Stimulated activated CD8-positive, alpha-beta memory T cell treated with anti-CD3 and anti-CD28 coated beads, Interleukin-7, amount 100 ng/mL, for 24 hours (primary cell): Measurements from ENCODE around the gene ELF2.
"Not testable (repeated sequence)": the region's sequence is repeated elsewhere in the genome, so short reads cannot be mapped to it uniquely, and the experiment has no call there.

Source experiments
- DNase-seq: peaks from one replicate; pipeline ENCODE4 v3.0.0-alpha.2; 2020; ENCODE audit warnings: low read depth

Gene ELF2

GRCh38 chr4:139177049-139177868 lies at the start of gene ELF2:
ELF2 (minus strand) TSS chr4:139177218; CDS start chr4:139137701, 39,517 bp downstream.
- peak; percentile 46 for DNase-seq

DNA sequence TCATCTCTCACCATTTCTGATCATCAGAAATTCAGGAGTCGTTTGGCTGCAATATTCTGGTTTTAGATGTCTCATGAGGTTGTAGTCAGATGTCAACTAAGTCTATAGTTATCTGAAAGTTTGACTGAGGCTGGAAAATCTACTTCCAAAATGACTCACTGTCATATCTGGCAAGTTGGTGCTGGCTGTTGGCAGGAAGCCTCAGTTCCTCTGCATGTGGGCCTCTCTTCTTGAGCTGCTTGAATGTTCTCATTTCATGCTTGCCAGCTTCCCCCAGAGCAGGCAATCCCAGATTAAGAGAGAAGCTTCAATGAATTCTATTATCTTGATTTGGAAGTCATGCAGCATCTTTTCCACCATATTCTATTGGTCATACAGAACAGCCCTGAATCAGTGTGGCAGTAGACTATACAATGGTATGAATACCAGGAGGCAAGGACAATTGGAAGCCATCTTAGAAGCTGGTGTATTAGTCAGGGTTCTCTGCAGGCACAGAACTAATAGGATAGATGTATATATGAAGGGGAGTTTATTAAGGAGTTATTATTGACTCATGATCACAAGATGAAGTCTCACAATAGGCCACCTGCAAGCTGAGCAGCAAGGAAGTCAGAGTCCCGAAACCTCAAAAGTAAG lies 46.8 kb upstream of the ELF2 start:
- DNase-seq, result no peak

DNA sequence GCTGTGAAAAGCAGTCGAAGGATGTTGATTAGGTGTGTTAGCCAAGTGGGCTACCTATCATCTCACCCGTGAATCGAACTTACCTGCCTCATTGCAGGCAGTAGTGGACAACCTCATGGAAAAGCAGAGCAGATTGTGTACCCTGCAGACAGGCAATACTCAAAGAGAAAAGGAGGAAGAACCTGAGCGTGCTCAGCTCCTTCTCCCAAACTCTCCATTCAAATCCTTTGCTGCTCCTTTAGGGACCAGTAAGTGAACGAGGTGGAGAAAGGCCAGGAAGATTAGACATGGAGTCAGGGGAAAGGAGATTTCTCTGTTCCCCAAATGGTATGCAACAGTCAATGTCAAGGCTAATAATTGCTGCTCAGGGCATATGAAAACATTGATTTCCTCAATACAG lies 45.2 kb upstream of the ELF2 start:
- no peak for DNase-seq

DNA sequence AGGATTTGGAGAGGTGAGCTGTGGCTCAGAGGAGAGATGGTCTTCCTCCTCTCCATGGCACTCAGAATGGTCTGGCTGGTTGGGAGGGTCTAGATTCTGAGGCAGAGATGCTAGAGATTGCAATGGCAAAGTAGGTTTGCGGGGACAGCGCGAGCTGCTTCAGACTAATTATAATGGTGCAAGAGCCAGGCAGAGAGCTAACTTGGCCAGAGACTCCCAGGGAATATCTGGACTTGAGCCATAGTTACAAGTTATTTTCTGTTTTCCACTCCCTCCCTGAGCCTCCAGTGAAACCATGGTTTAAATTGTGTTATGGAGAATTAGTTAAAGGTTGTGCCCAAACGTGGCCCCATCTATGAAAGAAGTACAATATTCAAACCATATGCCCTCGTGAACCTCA lies 44.7 kb upstream of the ELF2 start:
- no peak for DNase-seq

DNA sequence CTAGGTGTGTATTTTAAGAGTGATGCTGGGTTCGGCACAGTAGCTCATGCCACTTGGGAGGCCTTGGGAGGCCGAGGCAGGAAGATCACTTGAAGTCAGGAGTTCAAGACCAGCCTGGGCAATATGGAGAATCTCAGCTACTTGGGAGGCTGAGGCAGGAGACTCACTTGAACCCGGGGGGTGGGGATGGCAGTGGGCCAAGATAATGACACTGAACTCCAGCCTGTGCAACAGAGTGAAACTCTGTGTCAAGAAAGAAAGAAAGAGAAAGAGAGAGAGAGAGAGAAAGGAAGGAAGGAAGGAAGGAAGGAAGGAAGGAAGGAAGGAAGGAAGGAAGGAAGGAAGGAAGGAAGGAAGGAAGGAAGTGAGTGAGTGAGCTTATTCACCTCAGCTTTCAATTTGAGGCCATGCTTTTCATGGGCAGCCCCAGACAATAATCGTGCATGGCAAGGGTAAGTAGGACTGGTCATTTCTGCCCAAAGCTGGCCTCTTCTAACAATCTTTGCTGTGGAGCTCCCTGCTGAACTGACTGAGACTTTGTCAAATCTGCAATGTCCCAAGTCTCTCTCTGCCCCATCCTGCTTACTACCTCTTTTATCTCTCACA lies 42.5 kb upstream of the ELF2 start:
- DNase-seq, result no peak

DNA sequence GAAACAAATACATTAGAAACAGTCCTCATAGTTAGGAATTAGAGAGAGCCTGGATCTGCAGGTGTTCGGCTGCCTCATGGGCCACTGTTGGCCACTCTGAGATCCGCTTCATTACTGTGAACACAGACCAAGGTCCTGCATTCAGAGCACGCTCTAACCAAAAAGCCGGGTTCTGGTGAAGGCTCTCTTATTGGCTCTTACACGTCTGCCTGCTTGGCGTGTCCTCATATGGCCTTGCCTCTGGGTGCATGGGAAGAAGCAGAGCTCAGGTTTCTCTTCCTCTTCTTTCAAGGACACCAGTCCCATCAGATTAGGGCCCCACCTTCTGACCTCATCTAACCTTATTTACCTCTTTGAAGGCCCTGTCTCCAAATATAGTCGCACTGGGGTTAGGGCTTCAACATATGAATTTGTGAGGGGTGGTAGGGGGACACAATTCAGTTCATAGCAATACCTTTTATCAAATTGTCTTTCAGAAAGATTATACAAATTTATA lies 37.1 kb upstream of the ELF2 start:
- DNase-seq, result no peak

DNA sequence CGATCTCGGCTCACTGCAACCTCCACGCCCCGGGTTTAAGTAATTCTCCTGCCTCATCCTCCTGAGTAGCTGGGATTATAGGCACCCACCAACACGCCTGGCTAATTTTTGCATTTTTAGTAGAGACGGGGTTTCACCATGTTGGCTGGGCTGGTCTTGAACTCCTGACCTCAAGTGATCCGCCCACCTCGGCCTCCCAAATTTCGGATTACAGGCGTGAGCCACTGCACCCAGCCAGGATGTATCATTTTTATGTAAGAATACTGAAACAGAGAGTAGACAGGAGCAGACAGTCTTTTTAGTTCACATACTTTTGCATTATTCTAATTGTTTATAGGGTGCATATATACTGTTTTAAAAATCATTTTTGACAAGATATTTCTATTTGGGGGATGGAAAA lies 36.6 kb upstream of the ELF2 start:
- DNase-seq, result not testable (repeated sequence)

- DNase-seq, result no peak
Observed at GRCh38 chr4:139212900-139213299, 35.9 kb upstream of the ELF2 start.

- no peak for DNase-seq
Observed at GRCh38 chr4:139210486-139210885, 33.5 kb upstream of the ELF2 start.

DNA sequence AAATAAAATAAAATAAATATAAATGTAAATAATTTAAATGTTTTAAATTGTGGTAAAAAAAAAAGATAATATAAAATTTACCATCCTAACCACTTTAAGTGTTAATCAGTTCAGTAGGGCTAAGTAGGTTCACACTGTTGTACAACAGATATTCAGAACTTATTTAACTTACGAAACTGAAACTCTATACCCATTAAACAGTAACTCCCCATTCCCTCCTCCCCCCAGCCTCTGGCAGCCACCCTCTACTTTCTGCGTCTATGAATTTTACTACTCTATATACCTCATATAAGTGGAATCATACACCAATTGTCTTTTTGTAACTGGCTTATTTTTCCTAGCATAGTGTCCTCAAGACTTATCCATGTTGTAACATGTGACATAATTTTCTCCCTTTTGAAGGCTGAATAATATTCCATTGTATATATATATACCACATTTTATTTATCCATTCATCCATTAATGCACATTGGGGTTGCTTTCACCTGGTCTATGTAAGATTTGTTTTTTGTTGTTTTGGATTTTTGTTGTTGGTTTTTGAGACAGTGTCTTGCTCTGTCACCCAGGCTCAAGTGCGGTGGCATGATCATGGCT lies 32.5 kb upstream of the ELF2 start:
- no peak for DNase-seq

GRCh38 chr4:139208404-139208945 lies 31.5 kb upstream of the ELF2 start:
- DNase-seq, result no peak

DNA sequence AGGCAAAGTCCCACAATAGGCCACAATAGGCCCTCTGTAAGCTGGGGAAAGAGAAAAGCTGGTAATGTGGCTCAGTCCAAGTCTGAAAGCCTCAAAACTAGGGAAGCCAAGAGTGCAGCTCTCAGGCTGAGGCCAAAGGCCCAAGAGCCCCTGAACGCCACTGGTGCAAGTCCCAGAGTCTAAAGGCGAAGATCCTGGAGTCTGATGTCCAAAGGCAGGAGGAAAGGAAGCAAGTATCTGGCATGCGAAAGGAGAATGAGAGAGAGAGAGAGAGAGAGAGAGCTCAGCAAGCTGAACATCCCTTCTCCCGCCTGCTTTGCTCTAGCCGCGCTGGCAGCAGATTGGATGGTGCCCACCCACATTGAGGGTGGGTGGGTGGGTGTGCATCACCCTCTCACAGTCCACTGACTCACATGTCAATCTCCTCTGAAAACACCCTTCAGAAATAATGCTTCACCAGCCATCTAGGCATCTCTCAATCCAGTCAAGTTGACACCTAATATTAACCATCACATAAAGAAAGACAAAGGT lies 30.9 kb upstream of the ELF2 start:
- no peak for DNase-seq

DNA sequence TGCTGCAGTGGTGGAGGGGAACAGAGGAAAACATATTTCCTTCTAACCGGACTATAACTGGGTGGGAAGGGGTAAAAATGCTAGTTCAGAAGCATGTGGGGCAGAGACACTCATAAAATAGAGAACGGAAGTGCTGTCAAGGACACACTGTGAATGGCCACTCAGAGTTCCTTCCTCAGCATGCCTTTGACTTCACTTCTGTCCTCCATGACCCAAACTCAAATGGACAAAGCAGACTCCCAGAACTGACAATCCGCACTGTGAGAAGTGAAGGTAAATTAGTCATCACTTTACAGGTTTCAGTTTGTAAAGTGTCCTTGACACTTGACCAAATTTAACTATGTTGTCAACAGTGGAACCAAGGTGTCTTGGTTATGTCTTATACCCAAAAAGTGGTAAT lies 30.2 kb upstream of the ELF2 start:
- DNase-seq, result no peak

DNA sequence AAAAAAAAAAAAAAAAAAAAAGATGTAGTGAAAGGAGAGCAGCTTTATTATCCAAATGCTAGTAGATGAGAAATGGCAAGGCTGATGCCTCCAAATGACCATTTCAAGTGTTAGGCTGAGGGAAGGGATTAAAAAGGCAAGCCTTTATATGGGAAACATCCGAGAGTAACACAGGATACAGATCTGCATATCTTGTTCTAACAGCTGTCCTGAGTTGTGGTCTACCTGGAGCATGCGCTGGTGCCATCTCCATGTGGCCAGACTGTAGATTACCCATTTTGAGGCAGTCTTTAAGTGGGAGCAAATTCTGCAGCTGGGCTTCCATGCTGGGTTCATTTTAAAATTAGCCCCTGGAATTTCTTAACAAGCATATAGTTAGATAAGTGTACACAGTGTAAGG lies 26.0 kb upstream of the ELF2 start:
- DNase-seq, result no peak

- DNase-seq, result no peak
Observed at GRCh38 chr4:139200506-139200905, 23.5 kb upstream of the ELF2 start.

DNA sequence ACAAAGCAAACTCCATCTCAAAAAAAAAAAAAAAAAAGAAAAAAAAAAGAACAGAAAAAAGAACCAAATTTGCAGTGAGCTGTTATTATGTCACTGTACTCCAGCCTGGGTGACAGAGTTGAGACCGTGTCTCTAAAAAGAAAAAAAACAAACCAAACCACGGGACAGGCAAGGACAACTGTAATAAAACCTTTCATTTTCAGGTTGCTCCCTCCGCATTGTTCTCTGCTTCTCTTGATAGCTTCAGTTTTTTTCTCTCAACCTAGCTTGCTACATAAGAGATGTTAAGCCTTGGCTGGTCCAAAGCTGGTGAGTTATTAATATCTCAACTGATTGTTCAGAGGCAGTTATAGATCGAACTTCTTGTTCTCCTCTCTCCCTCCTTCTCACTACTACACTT lies 23.1 kb upstream of the ELF2 start:
- no peak for DNase-seq

- DNase-seq, result not testable (repeated sequence)
Observed at GRCh38 chr4:139197214-139197613, 20.2 kb upstream of the ELF2 start.

DNA sequence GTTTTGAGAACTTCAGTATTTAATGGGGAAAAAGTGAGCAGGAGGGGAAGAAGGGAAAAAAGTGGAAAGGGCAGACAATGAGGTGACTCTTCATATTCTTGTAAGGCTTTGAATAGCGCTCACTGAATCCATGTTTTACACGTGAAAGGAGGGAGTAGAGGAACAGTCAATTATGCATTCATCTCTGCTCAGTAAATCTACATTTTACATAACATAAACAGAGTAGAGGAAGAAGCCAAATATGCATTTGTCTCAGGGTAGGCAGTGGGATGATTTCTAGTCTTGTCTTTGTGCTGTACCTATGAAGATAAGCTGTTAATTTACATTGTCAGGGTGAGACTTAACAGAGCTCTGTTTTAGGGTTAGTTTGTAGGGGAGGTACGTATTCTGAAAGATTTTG lies 19.4 kb upstream of the ELF2 start:
- no peak for DNase-seq

DNA sequence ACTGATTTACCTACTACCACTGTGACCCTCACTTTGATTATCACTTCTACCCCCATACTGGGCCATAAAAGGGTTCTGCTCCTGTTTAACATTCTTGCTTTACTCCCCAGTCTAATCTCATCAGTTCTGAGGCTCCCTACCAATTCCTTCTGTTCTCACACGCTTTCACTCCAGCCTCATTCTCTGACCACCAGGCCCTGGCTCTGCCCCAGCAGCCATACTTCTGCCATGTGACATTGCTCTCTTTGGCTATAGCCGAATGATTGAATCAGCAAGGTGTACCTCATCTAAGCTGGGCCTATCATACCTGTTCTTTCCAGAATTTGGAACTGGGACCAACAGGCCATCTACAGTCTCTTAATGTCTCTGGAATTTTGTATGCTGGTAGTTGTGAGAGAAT lies 14.4 kb upstream of the ELF2 start:
- DNase-seq, result no peak

DNA sequence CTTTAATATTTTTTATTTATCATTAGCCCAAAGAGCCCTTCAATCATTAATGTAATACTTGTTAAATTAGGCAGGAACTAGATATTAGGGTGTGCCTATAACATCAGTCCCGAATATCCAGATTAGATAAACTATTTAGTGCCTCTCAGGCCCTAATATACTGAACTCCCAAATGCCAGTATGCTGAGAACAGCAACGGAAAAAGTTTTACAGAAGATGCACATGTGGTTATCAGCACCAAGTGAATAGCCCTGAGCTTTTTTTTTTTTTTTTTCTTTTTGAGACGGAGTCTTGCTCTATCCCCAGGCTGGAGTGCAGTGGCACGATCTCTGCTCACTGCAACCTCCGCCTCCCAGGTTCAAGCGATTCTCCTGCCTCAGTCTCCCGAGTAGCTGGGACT lies 13.0 kb upstream of the ELF2 start:
- no peak for DNase-seq

DNA sequence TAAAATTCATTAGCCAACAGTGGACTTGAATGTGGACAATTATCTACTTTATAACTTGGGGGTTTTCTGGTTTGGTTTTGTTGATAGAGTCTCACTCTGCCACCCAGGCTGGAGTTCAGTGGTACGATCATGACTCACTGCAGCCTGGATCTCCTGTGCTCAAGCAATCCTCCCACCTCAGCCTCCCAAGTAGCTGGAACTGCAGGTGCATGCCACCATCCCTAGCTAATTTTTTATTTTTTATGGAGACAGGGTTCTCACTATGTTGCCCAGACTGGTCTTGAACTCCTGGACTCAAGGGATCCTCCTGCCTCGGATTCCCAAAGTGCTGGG lies 12.4 kb upstream of the ELF2 start:
- no peak for DNase-seq

- DNase-seq, result no peak
Observed at GRCh38 chr4:139188648-139189416, 11.8 kb upstream of the ELF2 start.
